Stimulated activated CD8-positive, alpha-beta memory T cell treated with anti-CD3 and anti-CD28 coated beads, Interleukin-15, amount 100 ng/mL, for 4 hours (primary cell): ENCODE data around the gene HSPA12A.

Source experiments
- DNase-seq, 2 donors: peaks; one replicate each; pipeline ENCODE4 v3.0.0-alpha.2; 2020; ENCODE audit warnings: low read depth in 2 of 2

Gene HSPA12A, protein sequence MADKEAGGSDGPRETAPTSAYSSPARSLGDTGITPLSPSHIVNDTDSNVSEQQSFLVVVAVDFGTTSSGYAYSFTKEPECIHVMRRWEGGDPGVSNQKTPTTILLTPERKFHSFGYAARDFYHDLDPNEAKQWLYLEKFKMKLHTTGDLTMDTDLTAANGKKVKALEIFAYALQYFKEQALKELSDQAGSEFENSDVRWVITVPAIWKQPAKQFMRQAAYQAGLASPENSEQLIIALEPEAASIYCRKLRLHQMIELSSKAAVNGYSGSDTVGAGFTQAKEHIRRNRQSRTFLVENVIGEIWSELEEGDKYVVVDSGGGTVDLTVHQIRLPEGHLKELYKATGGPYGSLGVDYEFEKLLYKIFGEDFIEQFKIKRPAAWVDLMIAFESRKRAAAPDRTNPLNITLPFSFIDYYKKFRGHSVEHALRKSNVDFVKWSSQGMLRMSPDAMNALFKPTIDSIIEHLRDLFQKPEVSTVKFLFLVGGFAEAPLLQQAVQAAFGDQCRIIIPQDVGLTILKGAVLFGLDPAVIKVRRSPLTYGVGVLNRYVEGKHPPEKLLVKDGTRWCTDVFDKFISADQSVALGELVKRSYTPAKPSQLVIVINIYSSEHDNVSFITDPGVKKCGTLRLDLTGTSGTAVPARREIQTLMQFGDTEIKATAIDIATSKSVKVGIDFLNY

DNA sequence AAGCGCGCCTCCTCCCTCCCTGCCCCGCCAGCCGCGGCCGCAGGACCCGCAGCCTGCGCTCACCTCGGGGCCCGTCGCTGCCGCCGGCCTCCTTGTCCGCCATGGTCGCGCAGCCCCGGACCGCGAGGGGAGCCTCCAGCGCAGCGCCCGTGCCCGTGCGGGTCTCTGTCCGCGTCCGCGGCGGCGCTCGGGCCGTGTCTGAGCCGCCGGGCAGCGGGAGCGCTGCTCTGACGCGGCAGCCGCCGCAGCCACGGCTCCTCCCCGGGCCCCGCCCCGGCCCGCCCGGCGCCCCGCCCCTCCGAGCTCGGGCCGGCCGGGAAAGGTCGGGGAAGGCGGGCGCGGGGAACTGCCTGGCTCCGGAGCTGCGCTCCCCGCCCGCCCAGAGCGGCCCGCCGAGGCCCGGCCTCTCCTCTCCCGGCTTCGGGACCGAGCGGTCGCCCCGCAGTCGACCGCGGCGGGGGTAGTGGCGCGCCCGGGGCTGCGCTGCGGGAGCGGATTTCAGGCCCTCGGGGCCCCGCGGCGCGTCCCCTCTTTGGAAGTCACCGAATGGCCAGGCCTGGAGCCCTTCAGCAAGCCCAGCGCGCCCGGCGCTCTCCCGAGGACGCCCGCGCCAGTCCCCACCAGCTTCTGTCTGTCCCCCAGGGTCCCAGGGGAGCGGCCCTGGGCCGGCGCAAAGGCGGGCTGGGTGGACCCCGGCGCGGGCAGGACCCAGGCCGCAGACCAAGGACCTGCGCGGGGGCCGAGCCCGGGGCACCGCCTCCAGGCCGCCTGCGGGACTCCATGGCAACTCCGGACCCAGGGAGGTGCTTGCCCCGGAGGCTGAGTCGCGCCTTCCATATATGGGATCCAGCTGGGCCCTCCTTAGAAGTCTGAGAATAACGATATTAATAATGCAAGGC, at the start of gene HSPA12A:
Gene HSPA12A (minus strand): TSS at position 200 of the 899 bp plus-strand sequence. CDS start 97 bp downstream, at position 103.
- DNase-seq, result peak in 1 of 2 donors; percentile 7

DNA sequence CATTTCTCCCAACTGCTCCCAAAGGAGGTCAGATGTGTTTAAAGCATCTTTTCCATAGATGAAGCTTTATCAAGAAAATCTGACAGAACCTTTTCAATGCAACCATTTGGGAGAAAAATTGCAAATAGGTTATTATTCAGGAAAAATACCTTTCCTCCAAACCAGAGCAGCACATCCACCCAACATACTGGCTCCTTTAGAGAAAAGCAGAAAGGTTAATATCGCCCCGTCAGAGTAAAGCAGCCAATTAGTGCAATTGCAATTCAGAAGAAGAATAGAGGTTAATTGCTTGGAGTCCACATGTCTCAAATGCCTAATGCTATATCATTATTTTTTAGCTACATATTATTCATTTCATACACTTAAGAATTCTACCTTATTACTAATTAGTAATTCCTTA, 48.9 kb upstream of the HSPA12A start:
- no peak for DNase-seq

DNA sequence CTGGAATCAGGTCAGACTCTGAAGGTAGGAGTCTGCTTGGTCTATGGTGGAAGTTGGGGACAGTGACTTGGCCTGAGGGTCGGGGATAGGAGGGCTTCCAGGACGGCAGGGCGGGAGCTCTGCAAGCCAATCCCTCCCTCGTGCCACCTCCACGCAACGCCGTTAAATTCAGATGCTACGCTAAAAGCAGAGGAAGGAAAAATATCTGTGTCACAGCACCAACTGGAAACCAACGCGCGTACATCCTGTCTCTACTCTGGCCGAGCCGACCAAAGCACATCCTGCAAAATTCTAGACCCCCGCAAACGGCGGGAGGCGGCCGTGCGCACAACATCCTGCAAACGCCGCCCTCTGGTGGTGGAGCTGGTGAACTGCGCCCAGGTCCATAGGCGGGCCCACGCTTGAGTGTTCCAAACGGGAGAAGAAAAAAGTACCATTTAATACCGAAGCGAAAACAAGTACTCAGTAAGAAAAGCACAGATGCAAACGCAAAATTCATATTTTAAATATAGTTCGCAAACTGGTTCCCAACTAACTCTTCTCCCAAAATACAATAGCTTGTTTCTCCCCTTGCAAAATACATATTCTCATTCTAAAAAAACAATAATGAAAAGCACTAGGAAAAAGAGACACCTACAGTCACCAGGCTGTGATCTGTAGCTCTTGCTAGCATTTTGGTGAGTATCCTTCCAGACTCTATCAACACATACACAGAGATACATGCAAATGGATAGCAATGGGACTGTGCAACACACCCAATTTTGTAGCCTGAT, 45.7 kb upstream of the HSPA12A start:
- peak; percentile 25 to 47 for DNase-seq

DNA sequence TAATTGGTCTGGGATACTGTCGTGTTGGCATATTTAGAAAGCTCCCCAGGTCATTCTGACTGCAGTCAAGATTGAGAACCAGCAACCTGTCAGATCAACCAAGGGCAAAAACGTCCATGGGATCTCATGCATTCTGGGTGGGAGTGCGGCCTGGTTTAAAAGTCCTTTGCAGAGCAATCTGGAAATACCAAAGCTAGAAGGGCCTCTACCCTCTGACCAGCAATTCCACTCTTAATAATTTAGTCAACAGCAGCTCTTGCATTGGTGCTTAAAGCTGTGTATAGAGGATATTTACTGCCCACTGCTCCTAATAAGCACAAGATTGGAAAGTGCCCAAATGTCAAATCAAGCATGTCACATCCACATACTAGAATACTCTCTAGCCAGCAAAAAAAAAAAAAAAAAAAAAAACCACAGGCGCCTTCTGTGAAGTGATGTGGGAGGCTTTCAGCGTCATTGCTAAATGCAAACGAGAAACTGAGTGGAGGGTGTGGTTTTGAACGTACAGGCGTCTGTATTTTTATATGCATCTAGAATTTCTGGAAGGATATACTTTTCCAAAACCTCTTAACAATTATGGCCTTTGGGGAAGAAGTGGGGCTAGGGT, 44.8 kb upstream of the HSPA12A start:
- no peak for DNase-seq

DNA sequence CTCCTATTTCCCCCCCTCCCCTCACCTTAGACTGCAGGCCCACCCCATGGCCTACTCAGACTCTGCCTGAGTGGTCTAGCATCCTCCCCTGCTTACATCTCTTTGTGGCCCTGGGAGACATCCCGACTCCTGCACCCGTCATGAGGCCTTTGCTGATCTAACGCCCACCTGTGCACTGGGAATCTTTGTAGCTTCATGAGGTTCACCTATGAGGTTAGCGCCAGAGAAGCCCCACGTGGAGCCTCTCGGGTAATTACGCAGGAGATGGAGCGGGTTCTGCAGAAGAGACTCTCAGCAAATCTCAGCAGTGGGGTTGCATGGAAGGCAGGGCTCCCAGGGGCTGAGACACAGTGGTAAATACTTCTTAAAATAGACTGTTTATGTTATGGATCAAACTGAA, 43.5 kb upstream of the HSPA12A start:
- DNase-seq, result no peak

DNA sequence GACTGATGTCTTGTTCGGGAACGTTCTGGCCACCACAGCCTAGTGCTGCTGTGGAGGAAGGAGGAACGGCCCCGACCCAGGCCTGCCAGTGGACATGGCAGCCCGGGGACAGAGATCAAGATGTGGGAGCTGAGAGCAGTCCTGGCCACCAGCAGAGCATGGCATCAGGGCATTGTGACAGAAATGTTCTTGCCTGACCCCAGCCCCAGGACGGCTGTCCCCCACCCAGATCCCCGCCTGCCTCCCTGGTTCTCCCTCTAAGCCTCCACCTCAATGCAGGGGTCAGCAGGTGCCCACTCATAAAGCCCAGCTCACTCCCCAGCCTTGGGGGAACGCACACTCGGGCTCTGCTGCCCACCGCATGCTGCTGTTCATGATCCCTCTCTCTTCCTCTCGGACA, 42.9 kb upstream of the HSPA12A start:
- DNase-seq, result no peak

DNA sequence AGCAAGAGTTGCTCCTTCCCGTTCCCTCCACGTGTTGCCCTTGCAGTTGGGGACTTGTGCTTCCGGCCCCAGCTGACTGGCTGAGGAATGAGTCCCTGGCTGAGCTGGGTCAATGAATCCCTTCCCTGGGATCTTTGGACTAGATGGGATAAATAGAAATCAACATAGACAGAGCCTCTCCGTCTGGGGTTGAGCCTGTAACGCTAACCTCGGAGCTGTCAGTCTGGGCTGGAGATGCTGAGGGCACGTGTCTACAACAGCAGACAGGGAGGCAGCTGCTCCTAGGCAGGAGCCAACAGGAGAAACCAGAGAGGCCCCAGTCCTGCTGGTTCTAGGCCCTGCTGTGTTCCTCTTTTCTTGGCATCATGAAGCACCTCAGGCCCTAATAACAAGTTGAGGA, 42.3 kb upstream of the HSPA12A start:
- DNase-seq, result no peak

DNA sequence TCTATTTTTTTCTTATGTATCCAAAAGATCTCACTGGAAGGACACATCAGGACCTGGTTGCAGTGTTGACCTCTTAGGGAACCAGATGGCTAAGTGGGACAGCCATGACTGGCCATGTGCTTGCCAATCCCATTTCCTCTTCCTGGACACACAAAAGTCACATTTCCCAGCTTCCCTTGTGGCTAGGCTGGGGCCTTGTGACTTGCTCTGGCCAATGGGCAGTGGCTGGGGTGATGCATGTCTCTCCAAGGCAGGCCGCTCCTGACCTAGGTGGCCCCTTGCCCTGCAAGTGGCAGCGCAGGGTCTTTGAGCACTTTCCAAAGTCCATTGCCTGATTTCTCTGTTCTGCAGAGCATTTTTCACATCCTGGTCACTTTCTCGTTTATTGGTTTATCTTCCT, 41.7 kb upstream of the HSPA12A start:
- DNase-seq, result no peak

DNA sequence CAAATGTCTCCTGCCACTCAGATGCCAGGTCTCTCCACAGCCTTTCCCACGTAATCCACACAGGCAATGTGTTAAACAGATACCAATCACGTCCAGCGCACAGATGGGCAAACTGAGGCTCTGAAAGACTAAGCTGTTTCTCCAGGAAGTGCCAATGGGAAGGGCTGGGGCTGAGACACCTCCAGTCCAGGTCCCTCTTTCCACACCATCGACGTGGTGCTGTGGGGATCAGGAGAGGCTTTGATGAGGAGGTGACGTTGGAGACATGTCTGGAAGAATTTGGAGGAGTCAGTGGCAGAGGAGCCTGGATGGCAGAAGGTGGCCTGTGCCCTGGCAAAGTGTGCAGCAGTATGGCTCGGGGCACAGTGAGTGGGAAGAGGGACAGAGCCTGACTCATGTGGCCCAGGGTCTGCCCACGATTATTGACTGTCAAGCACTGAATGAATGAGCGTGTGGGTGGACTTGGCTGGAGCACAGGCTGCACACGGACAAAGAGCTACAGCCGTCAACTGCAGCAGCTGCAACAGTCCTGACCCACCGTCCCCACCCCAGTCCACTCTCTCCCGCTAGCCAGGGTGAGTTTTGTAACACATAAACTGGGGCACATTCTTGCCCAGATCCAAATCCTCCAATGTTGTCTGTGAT, 40.8 kb upstream of the HSPA12A start:
- DNase-seq, result no peak

DNA sequence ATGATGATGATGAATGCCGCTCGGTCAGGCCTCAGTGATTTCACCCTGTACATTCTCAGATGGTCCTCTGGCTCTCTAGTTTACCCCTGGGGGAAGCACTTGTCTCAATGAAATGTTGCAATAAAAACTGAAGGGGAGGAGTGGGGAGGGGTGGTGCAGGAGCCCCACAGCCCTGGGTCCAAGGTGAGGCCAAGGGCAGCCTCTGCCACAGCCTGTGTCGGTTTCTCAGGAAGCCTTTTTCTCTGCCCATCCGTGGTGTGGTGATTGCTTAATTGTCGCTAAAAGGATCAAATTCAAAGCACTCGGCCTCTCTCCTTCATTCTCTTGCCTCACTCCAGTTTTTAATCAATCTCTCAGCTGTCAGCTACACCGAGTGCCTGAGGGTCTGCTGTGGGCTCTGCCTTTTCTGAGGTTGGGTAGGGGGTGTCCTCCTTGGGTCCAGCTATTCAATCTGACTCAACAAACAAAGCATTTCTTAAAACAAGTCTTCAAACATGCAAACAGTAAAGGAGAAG, 39.1 kb upstream of the HSPA12A start:
- DNase-seq, result no peak

DNA sequence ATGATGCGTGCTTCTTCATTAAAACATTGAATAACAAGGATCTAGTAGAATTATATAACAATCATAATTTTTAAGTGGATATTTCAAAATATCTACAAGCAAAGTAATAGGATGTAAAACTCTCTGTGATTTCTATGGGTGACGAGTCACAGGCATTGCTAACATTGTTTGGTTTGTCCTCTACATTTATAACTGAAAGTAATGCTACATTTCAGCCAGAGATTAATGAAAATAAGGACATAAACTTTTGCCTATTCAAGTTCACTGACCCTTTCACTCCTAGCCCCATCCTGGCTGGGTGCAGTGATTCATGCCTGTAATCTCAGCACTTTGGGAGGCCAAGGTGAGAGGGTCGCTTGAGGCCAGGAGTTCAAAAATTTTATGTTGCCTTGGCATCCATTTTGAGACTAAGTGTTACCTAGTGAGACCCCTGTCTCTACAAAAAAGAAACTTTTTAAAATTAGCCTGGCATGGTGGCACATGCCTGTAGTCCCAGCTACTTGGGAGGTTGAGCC, 38.4 kb upstream of the HSPA12A start:
- DNase-seq, result no peak

DNA sequence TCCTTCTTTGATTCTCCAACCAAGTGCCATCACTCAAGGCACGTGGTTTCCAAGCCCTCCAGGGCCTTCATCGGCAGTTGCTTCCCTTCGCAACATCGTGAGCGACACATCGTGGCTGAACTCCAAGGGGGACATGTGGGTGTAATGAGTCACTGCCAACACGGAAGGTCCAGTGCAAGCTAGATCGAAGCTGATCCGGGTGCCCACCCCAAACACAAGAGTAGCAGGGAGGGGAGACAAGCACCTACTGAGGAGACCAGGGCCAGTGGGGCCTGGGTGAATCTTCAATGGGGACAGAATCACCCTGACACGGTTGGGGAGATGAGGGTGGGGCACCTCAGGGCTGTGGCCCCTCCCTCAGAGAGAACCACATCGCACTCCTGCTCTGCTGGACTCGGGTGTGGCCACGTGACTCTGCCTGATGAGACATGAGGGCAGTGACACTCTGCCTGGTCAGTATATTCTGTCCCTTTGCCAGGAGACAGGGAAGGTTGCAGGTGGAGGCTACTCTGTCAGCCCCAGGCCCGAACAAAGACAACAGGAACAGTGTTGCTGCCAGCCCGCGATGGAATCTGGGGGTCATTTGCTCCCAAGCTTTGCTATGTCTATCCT, 36.8 kb upstream of the HSPA12A start:
- DNase-seq, result no peak

DNA sequence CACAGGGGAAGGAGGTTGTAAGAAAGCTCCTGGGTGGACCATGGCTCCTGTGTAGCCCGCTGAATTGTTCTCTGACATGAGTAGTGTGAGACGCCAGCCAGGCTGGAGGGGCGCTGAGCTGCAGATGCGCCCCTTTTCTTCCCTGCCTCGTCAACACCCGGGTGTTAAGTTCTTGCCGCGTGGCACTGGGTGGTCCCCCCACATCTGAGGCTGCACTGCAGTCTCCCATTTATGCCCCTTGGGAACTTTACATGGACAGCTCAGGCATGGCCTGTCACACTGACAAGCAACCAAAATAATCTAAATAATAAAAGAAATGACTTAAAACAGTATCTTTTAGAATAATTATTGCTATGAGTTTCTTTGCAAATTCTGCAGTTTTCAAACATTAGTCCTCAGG, 34.6 kb upstream of the HSPA12A start:
- no peak for DNase-seq

DNA sequence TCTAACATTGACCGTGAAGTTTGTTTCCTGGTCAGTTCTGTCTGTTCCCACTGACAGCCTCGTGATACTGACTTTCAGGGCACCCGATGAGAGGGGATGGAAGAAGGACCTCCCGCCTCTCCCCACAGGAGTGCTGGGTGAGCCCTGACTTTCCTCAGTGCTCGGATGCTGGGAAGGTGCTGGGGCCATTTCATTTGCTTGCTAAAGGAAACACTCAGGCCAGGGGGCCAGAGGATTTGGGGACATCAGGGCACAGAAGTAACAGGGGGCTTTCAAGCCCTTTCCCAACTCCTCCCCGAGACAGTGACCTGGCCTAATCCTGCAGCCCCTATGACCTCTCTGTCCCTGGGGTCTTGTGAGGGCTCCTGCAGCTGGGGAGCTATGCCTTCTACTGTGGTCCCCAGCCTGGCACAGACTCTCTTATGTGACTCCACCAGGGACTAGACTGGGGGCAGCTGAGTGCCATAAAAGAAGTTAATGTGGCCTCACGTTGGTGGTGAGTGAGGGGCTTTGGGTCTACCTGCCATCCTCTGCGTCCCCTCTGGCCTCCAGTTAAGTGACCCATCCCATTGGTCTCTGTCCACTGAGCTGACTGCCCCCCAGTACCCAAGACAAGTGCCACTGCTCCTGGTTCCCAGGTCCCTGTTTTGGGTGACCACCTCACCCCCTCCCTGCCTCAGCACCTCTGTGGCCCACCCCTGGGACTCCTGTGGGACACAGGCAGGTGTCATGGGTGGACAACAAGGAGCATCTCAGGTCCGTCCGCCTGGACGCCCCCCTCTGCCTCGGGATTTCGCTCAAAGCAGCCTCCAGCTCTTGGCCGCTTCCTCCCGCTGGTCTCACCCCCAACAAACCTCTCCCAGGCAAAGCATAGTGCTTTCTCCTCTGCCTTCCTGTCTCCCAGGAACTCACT, 33.4 kb upstream of the HSPA12A start:
- DNase-seq, result no peak

DNA sequence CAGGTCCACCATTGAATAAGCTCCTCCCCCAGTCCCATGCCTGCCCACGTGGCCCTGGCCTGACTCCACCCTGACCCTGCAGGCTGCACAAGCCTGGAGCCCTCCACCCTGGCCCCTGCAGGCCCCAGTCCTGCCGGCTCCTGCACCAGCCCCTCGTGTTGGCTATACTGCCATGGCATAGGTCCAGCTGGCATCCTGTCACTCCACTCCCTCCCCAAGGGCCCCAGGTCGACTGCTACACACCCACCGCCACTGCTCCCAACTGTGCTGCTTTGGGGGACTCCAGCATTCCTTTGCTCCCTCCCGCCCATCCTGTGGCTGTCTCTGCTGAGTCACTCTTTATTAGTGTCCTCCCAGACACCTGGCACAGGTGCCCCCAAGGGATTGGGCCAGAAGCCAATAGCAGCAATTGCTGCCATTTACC, 32.4 kb upstream of the HSPA12A start:
- DNase-seq, result no peak

DNA sequence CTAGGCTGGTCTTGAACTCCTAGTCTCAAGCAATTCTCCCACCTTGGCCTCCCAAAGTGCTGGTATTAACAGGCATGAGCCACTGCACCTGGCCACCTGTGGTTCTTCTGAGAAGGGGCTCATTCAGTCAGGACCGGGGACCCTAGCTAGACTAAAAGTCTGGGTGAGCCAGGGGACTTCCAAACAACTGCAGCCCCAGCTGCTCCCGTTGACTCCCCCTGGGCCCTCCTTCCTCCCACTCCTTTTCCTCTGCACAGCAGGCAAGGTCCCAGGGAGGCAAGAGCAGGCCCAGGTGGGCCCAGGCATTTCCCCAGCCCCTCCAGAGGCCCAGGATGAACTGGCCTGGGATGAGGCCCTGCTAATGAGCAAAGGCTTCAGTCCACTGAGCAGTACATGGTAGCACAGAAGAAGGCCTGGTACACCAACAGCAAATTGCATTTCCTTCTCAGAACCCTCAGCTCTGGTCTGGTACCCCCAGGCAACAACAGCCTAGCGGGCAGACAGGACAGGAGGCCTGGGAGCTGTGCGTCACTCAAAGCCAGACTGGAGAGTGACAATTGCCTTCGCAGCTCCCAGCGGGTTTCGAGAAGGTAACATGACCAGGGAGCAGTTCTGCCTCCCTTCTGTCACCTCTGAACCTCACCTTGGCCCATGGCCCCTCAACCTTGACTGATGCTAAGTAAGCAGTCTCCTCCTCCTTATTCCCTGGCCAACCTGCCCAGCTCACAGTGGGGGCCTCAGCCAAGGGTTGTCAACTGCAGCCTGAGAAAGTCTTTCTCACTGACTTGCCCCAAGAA, 30.7 kb upstream of the HSPA12A start:
- DNase-seq, result no peak

DNA sequence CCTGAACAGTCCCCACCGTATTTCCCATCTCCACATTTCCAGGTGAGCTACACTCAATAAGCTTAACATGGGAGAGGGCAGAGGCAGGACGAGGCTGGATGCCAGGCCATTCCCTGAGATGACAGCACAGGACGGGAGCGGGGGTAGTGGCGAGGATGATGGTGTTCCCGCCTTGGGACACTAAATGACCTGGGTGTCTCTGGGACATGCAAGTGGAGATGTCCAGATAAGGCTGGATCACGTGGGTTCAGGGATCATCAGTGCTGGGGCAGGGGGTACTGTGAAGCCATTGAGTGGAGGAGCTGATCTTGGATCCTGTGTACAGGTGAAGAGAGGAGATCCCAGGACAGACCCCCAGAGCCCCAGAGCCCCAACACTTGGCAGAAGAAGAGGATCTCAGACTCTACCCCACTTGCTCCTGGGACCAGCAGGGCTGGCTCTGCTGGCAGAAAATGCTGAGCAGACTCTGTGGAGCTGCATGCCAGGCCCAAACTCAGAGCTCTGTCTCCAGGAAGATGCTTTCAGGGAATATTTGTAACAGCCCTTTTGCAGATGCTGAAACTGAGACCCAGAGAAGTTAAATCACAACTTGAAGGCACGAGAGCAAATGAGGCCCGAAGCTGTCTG, 29.7 kb upstream of the HSPA12A start:
- no peak for DNase-seq
